ENCODE data around the gene ENOX1.
"Not testable (repeated sequence)": the region's sequence is repeated elsewhere in the genome, so short reads cannot be mapped to it uniquely, and the experiment has no call there.

The ENOX1 gene

DNA sequence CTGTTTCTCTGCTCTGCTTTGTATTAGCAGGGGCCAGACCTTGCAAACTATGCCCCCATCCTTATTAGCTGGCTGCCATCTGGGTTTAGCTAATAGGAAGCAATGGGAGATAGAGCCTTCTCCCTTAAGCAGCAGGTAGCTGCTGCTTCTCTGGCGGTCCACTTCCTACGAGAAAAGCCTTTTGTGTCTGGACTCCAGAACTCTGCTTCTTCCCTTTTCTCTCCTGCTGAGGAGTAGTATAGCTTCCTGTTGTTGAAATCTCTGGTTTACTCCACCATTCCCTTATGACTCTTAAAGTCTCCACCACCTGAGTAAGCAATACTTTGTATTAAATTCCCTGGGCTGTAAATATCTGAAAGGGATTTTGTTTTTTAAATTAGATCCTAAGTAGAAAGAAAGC is 616.3 kb downstream of the ENOX1 start:
- no peak for DNase-seq

GRCh38 chr13:43168434-43168833 is 618.3 kb downstream of the ENOX1 start:
- not testable (repeated sequence) for DNase-seq

- DNase-seq, result no peak
Measured at GRCh38 chr13:43167731-43168130, 619.0 kb downstream of the ENOX1 start.

DNA sequence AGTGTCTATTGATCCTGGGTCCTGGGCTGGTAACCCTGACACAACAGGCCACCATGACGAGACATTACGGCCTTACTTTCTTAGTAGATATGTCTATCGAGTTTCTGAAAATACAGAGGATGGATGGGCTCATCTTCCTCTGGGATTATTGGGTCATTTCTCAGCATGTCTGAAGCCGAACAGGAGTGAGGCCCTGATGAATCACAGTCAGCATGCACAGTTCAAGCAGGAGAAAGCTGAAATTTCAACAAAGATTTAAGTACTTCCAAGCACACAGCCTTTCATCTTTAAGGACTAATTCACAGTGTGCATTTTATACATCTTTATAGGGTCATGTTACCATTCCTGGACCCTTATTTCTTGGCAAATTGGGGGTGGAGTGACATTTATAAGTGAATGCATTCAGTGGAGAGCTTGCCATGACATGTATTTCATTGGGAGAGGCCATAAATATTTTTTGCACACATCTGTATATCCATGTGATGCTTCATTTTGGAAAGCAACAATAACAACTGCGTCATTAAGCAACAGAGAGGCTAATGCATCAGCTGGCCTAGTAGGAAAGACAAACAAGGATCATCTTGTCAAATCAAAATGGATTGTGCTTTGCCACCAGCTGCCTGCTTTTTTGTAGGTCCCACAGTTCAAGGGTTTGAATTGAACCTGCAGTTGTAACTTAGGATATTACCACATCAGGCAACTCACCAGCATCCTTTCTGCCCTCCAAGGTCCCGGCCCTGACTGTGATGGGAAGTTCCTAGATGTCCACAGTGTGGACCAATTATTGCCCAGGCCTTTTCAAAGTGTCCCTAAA is 619.9 kb downstream of the ENOX1 start:
- DNase-seq, result no peak

All from DMS79 (cell line).